H1 (cell line): ENCODE results near the gene MPDZ. TPM values are rescaled to one million over a fixed set of nuclear protein-coding genes. Genes with fewer than 3 reads are reported as not detected.

ENCODE experiments used
- CTCF ChIA-PET: fragments of 300-600 bp; sonication (Branson Sonifier 250); formaldehyde crosslinking; loops from one replicate; lab custom pipeline; 2021; ENCODE audit not compliant: partially characterized antibody; lab: Charles Lee
- POLR2A ChIA-PET: fragments of 300-600 bp; sonication (Branson Sonifier 250); formaldehyde crosslinking; loops from one replicate; lab custom pipeline; 2021; ENCODE audit warnings: inconsistent platforms; ENCODE audit not compliant: partially characterized antibody; lab: Charles Lee
- DNase-seq, 2 experiments: peaks; one replicate each; pipeline versions ENCODE4 v3.0.0 to v3.0.0-alpha.2; 2010 to 2022; ENCODE audit warnings: low spot score in 2 of 2, low read depth in 1 of 2, mixed read lengths in 1 of 2
- FAIRE-seq: peaks from 2 replicates; lab custom pipeline; 2011; peaks lifted over from hg19 to GRCh38; lab: Jason Lieb, UNC
- H2AFZ ChIP-seq: 2 replicates; pipeline ENCODE4 v1.8.1; 2012; ENCODE audit warnings: low read length, inconsistent platforms
- H2AK5ac ChIP-seq: 2 replicates; pipeline ENCODE4 v1.6.1; 2013; ENCODE audit warnings: low read depth, low read length
- H2BK120ac ChIP-seq: replicated peaks from 2 replicates; pipeline ENCODE3; 2013; ENCODE audit warnings: low read depth, low read length, inconsistent platforms
- H2BK12ac ChIP-seq: 2 replicates; pipeline ENCODE4 v1.6.1; 2013; ENCODE audit warnings: low read depth, low read length
- H2BK15ac ChIP-seq: 2 replicates; pipeline ENCODE4 v1.6.1; 2013; ENCODE audit warnings: low read length
- H2BK20ac ChIP-seq: 2 replicates; pipeline ENCODE4 v1.6.1; 2013; ENCODE audit warnings: low read length
- H2BK5ac ChIP-seq: 2 replicates; pipeline ENCODE4 v1.6.1; 2013; ENCODE audit warnings: low read depth, low read length
- H3K14ac ChIP-seq: 2 replicates; pipeline ENCODE4 v1.6.1; 2013; ENCODE audit warnings: inconsistent platforms; ENCODE audit not compliant: insufficient read length
- H3K18ac ChIP-seq: 2 replicates; pipeline ENCODE4 v1.6.1; 2013; ENCODE audit warnings: low read length; ENCODE audit errors: extremely low read depth
- H3K23ac ChIP-seq: 2 replicates; pipeline ENCODE4 v1.6.1; 2013; ENCODE audit warnings: inconsistent platforms; ENCODE audit not compliant: insufficient read length
- H3K23me2 ChIP-seq: 2 replicates; pipeline ENCODE4 v1.6.1; 2013; ENCODE audit warnings: low read depth, low read length
- H3K27ac ChIP-seq: 2 replicates; pipeline ENCODE4 v1.6.1; 2011; ENCODE audit warnings: low read depth, low read length, inconsistent platforms
- H3K27me3 ChIP-seq, 4 experiments: replicated peaks in 1 of 4; 1 replicate in 1 of 4; 2 replicates in 3 of 4; pipeline versions ENCODE4 v1.6.1 to v1.8.1; 2011 to 2013; ENCODE audit warnings: low read length in 3 of 4, mild to moderate bottlenecking in 3 of 4, inconsistent platforms in 2 of 4, mixed read lengths in 2 of 4, moderate library complexity in 1 of 4; ENCODE audit not compliant: control insufficient read depth in 3 of 4, insufficient read depth in 3 of 4; ENCODE audit errors: extremely low read depth in 1 of 4
- H3K36me3 ChIP-seq, 4 experiments: 2 replicates each; pipeline versions ENCODE4 v1.6.1 to v1.8.1; 2011 to 2013; ENCODE audit warnings: mild to moderate bottlenecking in 4 of 4, low read length in 3 of 4, moderate library complexity in 2 of 4, control low read depth in 1 of 4, inconsistent platforms in 1 of 4; ENCODE audit not compliant: insufficient read depth in 4 of 4, control insufficient read depth in 2 of 4
- H3K4ac ChIP-seq: replicated peaks from 2 replicates; pipeline ENCODE3; 2013; ENCODE audit warnings: low read length, low read depth, mixed read lengths, inconsistent platforms; ENCODE audit not compliant: insufficient read length
- H3K4me1 ChIP-seq, 4 experiments: replicated peaks in 1 of 4; 1 replicate in 1 of 4; 2 replicates in 3 of 4; pipeline versions ENCODE4 v1.6.1 to v1.8.1; 2011 to 2013; ENCODE audit warnings: low read length in 3 of 4, inconsistent platforms in 2 of 4, mixed read lengths in 1 of 4; ENCODE audit not compliant: insufficient read depth in 4 of 4, control insufficient read depth in 3 of 4
- H3K4me2 ChIP-seq, 2 experiments: 2 replicates each; pipeline versions ENCODE4 v1.6.1 to v1.8.1; 2011 to 2013; ENCODE audit warnings: low read depth in 2 of 2, low read length in 2 of 2, control low read depth in 1 of 2, inconsistent platforms in 1 of 2, mild to moderate bottlenecking in 1 of 2; ENCODE audit not compliant: insufficient read depth in 1 of 2
- H3K4me3 ChIP-seq, 4 experiments: fragments of 200-600, 300-600 bp in 1 of 4; sonication (generic), shearing (Covaris generic), sonication (Bioruptor Twin) in 1 of 4; 2 replicates each; pipeline versions ENCODE4 v1.5.1 to v1.8.1; 2011 to 2016; ENCODE audit warnings: low read length in 4 of 4, low read depth in 3 of 4, control low read depth in 2 of 4, inconsistent platforms in 2 of 4, mild to moderate bottlenecking in 2 of 4, mixed read lengths in 1 of 4, moderate library complexity in 1 of 4; ENCODE audit not compliant: insufficient read depth in 2 of 4; ENCODE audit errors: extremely low read depth in 1 of 4
- H3K56ac ChIP-seq: replicated peaks from 2 replicates; pipeline ENCODE3; 2013; ENCODE audit warnings: low read depth, mild to moderate bottlenecking, mixed read lengths, low read length, inconsistent platforms; ENCODE audit not compliant: insufficient read length
- H3K79me1 ChIP-seq: 2 replicates; pipeline ENCODE4 v1.6.1; 2013; ENCODE audit warnings: low read depth, low read length, control low read depth
- H3K79me2 ChIP-seq, 2 experiments: 2 replicates each; pipeline versions ENCODE4 v1.6.1 to v1.8.1; 2012 to 2013; ENCODE audit warnings: low read length in 2 of 2, mild to moderate bottlenecking in 2 of 2, inconsistent platforms in 1 of 2; ENCODE audit not compliant: insufficient read depth in 2 of 2, control insufficient read depth in 1 of 2
- H3K9ac ChIP-seq, 4 experiments: replicated peaks in 1 of 4; 1 replicate in 1 of 4; 2 replicates in 3 of 4; pipeline versions ENCODE4 v1.6.1 to v1.8.1; 2011 to 2013; ENCODE audit warnings: low read depth in 3 of 4, low read length in 3 of 4, control low read depth in 2 of 4, mild to moderate bottlenecking in 2 of 4, moderate library complexity in 2 of 4, inconsistent platforms in 1 of 4; ENCODE audit errors: extremely low read depth in 1 of 4
- H3K9me3 ChIP-seq, 2 experiments: 2 replicates each; pipeline versions ENCODE4 v1.6.1 to v1.8.1; 2012 to 2013; ENCODE audit warnings: mild to moderate bottlenecking in 2 of 2, moderate library complexity in 2 of 2, control low read depth in 1 of 2, inconsistent platforms in 1 of 2, low read depth in 1 of 2, low read length in 1 of 2, mixed read lengths in 1 of 2; ENCODE audit not compliant: insufficient read depth in 2 of 2
- H4K20me1 ChIP-seq, 2 experiments: replicated peaks in 1 of 2; 2 replicates each; pipeline versions ENCODE3 to v1.8.1; 2011 to 2013; ENCODE audit warnings: inconsistent platforms in 2 of 2, low read length in 2 of 2, mild to moderate bottlenecking in 1 of 2; ENCODE audit not compliant: insufficient read depth in 2 of 2, control insufficient read depth in 1 of 2
- H4K5ac ChIP-seq: 2 replicates; pipeline ENCODE4 v1.6.1; 2013; ENCODE audit warnings: low read length, low read depth, mixed read lengths, inconsistent platforms; ENCODE audit not compliant: insufficient read length
- H4K8ac ChIP-seq: 2 replicates; pipeline ENCODE4 v1.8.0; 2013; ENCODE audit warnings: mild to moderate bottlenecking, moderate library complexity, low read length, inconsistent platforms; ENCODE audit not compliant: insufficient read depth; ENCODE audit errors: extremely low read depth
- H4K91ac ChIP-seq: replicated peaks from 2 replicates; pipeline ENCODE3; 2013; ENCODE audit warnings: low read length, mixed read lengths, inconsistent platforms; ENCODE audit not compliant: insufficient read length
- NRF1 ChIP-seq: IDR thresholded peaks from 2 replicates; pipeline ENCODE4 v1.6.1; 2011; ENCODE audit warnings: mild to moderate bottlenecking, low read depth, low read length, improper control_type of control experiment
- RAD21 ChIP-seq, 2 experiments: IDR thresholded peaks in 1 of 2; conservative IDR thresholded peaks in 1 of 2; 2 replicates each; pipeline ENCODE4 v1.6.1; 2011; ENCODE audit warnings: low read depth in 2 of 2, low read length in 2 of 2, improper control_type of control experiment in 1 of 2, inconsistent platforms in 1 of 2, mild to moderate bottlenecking in 1 of 2, moderate library complexity in 1 of 2
- TEAD4 ChIP-seq: IDR thresholded peaks from 2 replicates; pipeline ENCODE4 v1.6.1; 2012; ENCODE audit warnings: low read depth, low read length, inconsistent platforms, mixed read lengths
- WGBS, 2 experiments: shearing (Covaris generic) in 1 of 2; methylation state at CpG; one replicate each; pipeline versions ENCODE4 v1.1.6 to v1.1.7; 2013 to 2015; ENCODE audit warnings: low lambda C conversion rate in 2 of 2, mixed read lengths in 2 of 2, inconsistent platforms in 1 of 2, low coverage in 1 of 2, missing lambda C conversion rate in 1 of 2; ENCODE audit not compliant: insufficient replicate concordance in 2 of 2, insufficient coverage in 1 of 2, insufficient read length in 1 of 2; ENCODE audit errors: extremely low coverage in 1 of 2, missing lambda C conversion rate in 1 of 2; 5-methylcytosine and 5-hydroxymethylcytosine counted together
- polyA plus RNA-seq, 7 experiments: library from polyadenylated mRNA; depleted of rRNA in 3 of 7; stranded (reverse) in 5 of 7; unstranded in 2 of 7; fragments of >200 nt in 5 of 7; fragments of 200-250 nt in 2 of 7; gene quantifications; 1 replicate in 5 of 7; 2 replicates in 1 of 7; 4 replicates in 1 of 7; pipeline versions ENCODE4 v1.2.1 to v1.2.3, GENCODE V29; 2011 to 2013; ENCODE audit warnings: missing spikeins in 2 of 7, mixed read lengths in 2 of 7
- total RNA-seq: library from RNA; stranded (reverse); fragmentation: NEBNext Ultra II Directional; extraction: Animal tissue kit (Norgen Biotek cat#: 25700); gene quantifications from 2 replicates; pipeline ENCODE4 v1.2.1, GENCODE V29; 2021

Gene MPDZ
- total and polyA plus RNA-seq, 2 of the 8 experiments (the other 6 are each of a cell fraction or from before 2014, with no cell fraction given) = 14.6 to 39.4 TPM

- Histone ChIP-seq H3K4me2 (no peak overlapping the region), H2AFZ (no peak overlapping the region), H4K91ac (no peak overlapping the region), H2BK12ac (no peak overlapping the region), H3K4me1 (no peaks in the 10 kb centered on the region), H3K23me2 (no peaks in the 10 kb centered on the region), H3K56ac (no peak overlapping the region), H3K18ac (no peak overlapping the region), H4K5ac (no peak overlapping the region), H3K79me2 (no peaks in the 10 kb centered on the region), H3K4ac (no peak overlapping the region), H2BK20ac (no peak overlapping the region), H4K8ac (no peak overlapping the region), H3K14ac (no peak overlapping the region), H3K79me1 (no peaks in the 10 kb centered on the region), H2BK15ac (no peak overlapping the region), H2AK5ac (no peak overlapping the region), H3K27me3 (no peaks in the 10 kb centered on the region), H3K4me3 (no peak overlapping the region), H3K27ac (no peak overlapping the region), H3K36me3 (peaks cover 0 to 12% (median 3%) of the 10 kb centered on the region in 4 experiments; a peak in 4 of 8 replicates), H2BK120ac (no peak overlapping the region), H4K20me1 (no peaks in the 10 kb centered on the region), H3K9ac (no peak overlapping the region), H3K9me3 (no peaks in the 10 kb centered on the region), H2BK5ac (no peak overlapping the region), H3K23ac (no peak overlapping the region)
- FAIRE-seq = no peak
- no peak for DNase-seq
- CTCF ChIA-PET = no interaction called here
- TF ChIP-seq TEAD4 (no peak), RAD21 (IDR thresholded peaks at IDR 0.05 in 1 of 2, conservative IDR thresholded peaks at IDR 0.05 in 1 of 2; ENCODE audit: low read depth in 2 of 2, low read length in 2 of 2) (0 out of 4 replicates have a peak, but pooled peaks of 1 of the 2 experiments have one; percentile 12), NRF1 (no peak)
- POLR2A ChIA-PET = no interaction called here
- WGBS, 2 experiments = 94% methylated on average over 1 of the region's 1 CpG; no CpG with 5 or more reads in 1 of the 2 experiments
Measured at GRCh38 chr9:13213337-13213736, 66.2 kb downstream of the MPDZ start.
